SJSA1 (cell line): Measurements from ENCODE around the gene LHFPL3. TPM values are rescaled to one million over a fixed set of nuclear protein-coding genes. Genes with fewer than 3 reads are reported as not detected.

Experiments used
- DNase-seq, 2 experiments: peaks; one replicate each; pipeline ENCODE4 v3.0.0-alpha.2; 2015 to 2020; ENCODE audit warnings: low spot score in 2 of 2, low read depth in 1 of 2
- H3K27ac ChIP-seq: fragments of 250-450 bp; sonication (Bioruptor Pico); 2 replicates; pipeline ENCODE4 v1.5.1; 2020; ENCODE audit warnings: mild to moderate bottlenecking, moderate library complexity
- H3K27me3 ChIP-seq: fragments of 250-450 bp; sonication (Bioruptor Pico); replicated peaks from 2 replicates; pipeline ENCODE4 v1.5.1; 2020; ENCODE audit warnings: mild to moderate bottlenecking, moderate library complexity
- H3K36me3 ChIP-seq: fragments of 250-450 bp; sonication (Bioruptor Pico); 2 replicates; pipeline ENCODE4 v1.5.1; 2020; ENCODE audit warnings: mild to moderate bottlenecking
- H3K4me1 ChIP-seq: fragments of 250-450 bp; sonication (Bioruptor Pico); replicated peaks from 2 replicates; pipeline ENCODE4 v1.6.1; 2021; ENCODE audit warnings: mild to moderate bottlenecking
- H3K4me3 ChIP-seq: fragments of 250-450 bp; sonication (Bioruptor Pico); 2 replicates; pipeline ENCODE4 v1.5.1; 2020; ENCODE audit warnings: mild to moderate bottlenecking
- H3K9me3 ChIP-seq: fragments of 250-450 bp; sonication (Bioruptor Pico); replicated peaks from 2 replicates; pipeline ENCODE4 v1.5.1; 2020; ENCODE audit warnings: mild to moderate bottlenecking
- total RNA-seq: library from RNA; depleted of rRNA; stranded (reverse); fragments of >200 nt; shearing (Covaris generic); gene quantifications from 2 replicates; pipeline ENCODE4 v1.2.3, GENCODE V29; 2014

The LHFPL3 gene
- total RNA-seq, 1 experiment from 2014 or later = not detected

GRCh38 chr7:104397442-104397841 lies 69.0 kb downstream of the LHFPL3 start:
- Histone ChIP-seq H3K27me3 (no peaks in the 10 kb centered on the region), H3K9me3 (no peaks in the 10 kb centered on the region), H3K4me3 (no peak overlapping the region), H3K4me1 (no peaks in the 10 kb centered on the region), H3K27ac (no peak overlapping the region), H3K36me3 (no peaks in the 10 kb centered on the region)
- DNase-seq = no peak

DNA sequence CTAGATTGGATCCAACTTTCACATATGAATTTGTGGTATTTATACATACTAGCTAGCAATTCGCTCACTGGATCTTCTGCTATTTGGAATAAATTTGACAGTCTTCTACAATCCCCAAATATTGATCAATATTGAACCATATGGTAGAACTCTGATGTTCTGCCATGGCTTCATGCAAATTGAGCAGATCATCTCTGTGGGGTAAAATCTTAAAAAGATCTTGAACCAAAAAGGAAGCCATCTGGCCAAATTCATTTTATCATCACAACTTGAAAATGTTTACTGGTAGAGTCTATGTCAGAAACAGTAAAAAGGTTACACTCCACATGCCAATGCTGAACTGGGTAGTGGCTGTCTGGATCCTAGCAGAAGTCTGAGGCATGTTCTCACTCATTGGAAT lies 80.0 kb downstream of the LHFPL3 start:
- Histone ChIP-seq H3K27me3 (no peaks in the 10 kb centered on the region), H3K4me3 (no peak overlapping the region), H3K9me3 (no peaks in the 10 kb centered on the region), H3K4me1 (no peaks in the 10 kb centered on the region), H3K36me3 (no peaks in the 10 kb centered on the region), H3K27ac (no peak overlapping the region)
- DNase-seq = no peak

DNA sequence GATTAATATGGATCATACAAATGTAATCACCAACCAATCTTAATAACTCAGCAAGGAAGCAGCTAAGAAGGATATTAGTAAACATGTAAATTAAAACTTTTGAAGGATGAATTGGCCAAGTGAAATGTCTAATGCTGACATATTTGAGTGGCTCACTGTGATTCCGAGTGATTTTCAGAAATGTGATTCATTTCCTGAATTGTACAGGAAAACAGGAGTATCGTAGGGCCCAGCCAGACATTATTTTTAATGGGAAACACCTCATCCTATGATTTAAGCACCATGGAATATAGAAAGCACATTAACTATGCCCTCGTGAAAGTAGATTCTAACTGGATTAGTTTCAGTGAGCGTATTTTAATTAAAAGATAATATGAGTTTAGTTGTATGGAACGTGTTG lies 82.3 kb downstream of the LHFPL3 start:
- H3K27ac ChIP-seq = no peak overlapping the region
- no peaks in the 10 kb centered on the region for H3K27me3 ChIP-seq
- DNase-seq = no peak
- no peaks in the 10 kb centered on the region for H3K36me3 ChIP-seq
- no peaks in the 10 kb centered on the region for H3K4me1 ChIP-seq
- H3K4me3 ChIP-seq = no peak overlapping the region
- no peaks in the 10 kb centered on the region for H3K9me3 ChIP-seq

GRCh38 chr7:104412911-104413310 lies 84.5 kb downstream of the LHFPL3 start:
- no peak for DNase-seq
- no peaks in the 10 kb centered on the region for H3K9me3 ChIP-seq
- no peak overlapping the region for H3K4me3 ChIP-seq
- no peak overlapping the region for H3K27ac ChIP-seq
- no peaks in the 10 kb centered on the region for H3K27me3 ChIP-seq
- no peaks in the 10 kb centered on the region for H3K36me3 ChIP-seq
- H3K4me1 ChIP-seq = no peaks in the 10 kb centered on the region

DNA sequence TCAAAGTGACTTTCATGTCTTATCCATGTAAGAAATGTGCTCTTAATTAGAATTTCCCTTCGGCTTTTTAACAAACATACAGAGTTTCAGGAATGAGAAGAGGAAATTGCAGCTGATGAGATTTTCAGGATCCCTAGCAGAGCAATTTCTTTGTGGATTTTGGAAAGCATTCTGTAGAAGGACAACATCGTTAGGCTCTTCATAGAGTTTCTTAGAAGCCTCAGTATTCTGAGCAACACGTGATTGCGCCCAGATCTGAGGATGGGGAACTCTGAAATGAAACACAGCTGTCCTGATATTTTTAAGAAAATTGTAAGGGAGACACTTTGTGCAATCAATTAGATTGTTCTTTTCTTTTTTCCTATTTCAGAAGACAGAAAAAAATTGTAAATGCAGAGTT lies 85.8 kb downstream of the LHFPL3 start:
- Histone ChIP-seq H3K36me3 (no peaks in the 10 kb centered on the region), H3K4me1 (no peaks in the 10 kb centered on the region), H3K9me3 (no peaks in the 10 kb centered on the region), H3K27ac (no peak overlapping the region), H3K27me3 (no peaks in the 10 kb centered on the region), H3K4me3 (no peak overlapping the region)
- no peak for DNase-seq

DNA sequence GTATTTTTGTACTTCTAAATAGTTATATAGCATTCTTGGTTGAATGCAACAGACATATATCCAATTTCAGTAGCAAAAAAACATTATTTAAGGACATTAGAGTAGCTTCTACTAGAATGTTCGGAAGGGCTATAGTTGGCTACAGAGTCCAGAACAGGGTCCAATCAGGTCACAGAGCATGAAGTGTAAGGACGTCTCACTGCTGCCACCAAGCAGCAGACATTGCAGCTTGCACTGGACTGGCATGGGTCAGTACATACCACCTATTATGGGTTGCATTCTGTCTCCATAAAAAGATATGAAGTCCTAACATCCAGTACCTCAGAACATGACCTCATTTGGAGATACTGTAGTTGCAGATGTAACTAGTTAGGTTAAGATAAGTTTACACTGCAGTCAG lies 87.3 kb downstream of the LHFPL3 start:
- no peaks in the 10 kb centered on the region for H3K9me3 ChIP-seq
- H3K36me3 ChIP-seq = no peaks in the 10 kb centered on the region
- no peaks in the 10 kb centered on the region for H3K4me1 ChIP-seq
- H3K27me3 ChIP-seq = no peaks in the 10 kb centered on the region
- no peak for DNase-seq
- H3K27ac ChIP-seq = no peak overlapping the region
- H3K4me3 ChIP-seq = no peak overlapping the region

DNA sequence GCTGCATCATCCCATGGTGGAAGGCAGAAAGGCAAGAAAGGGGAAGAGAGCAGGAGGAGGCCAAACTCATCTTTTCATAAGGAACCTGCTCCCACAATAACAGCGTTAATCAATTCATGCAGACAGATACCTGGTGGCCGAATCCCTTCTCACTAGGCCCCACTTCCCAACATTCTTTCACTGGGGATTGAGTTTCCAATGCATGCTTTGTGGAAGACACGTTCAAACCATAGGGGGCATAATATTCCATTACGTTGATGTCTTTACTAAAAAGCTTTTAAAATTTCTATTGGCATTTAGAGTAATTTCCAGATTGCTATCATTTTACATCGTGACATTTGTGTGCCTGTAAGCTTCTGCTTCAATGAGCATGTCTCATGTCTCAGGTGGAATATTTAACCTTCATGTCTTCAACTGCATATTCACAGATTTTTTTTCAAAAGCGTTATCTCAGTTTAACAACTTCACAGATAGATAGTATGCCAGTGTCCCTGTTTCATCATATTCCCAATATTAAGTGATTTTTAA lies 88.5 kb downstream of the LHFPL3 start:
- no peaks in the 10 kb centered on the region; the same call in 1 of the 2 replicates for H3K27me3 ChIP-seq
- no peaks in the 10 kb centered on the region for H3K9me3 ChIP-seq
- H3K4me3 ChIP-seq = no peak overlapping the region
- no peaks in the 10 kb centered on the region for H3K36me3 ChIP-seq
- DNase-seq = no peak
- H3K27ac ChIP-seq = no peak overlapping the region
- no peaks in the 10 kb centered on the region for H3K4me1 ChIP-seq

GRCh38 chr7:104431930-104432329 lies 103.5 kb downstream of the LHFPL3 start:
- DNase-seq = no peak
- Histone ChIP-seq H3K36me3 (no peaks in the 10 kb centered on the region), H3K4me3 (no peak overlapping the region), H3K9me3 (no peaks in the 10 kb centered on the region), H3K4me1 (no peaks in the 10 kb centered on the region), H3K27ac (no peak overlapping the region), H3K27me3 (no peaks in the 10 kb centered on the region)

- Histone ChIP-seq H3K9me3 (no peaks in the 10 kb centered on the region), H3K4me3 (no peak overlapping the region), H3K36me3 (no peaks in the 10 kb centered on the region), H3K27ac (no peak overlapping the region), H3K4me1 (no peaks in the 10 kb centered on the region), H3K27me3 (no peaks in the 10 kb centered on the region; the same call in 1 of the 2 replicates)
- DNase-seq = no peak
Observed at GRCh38 chr7:104434129-104434528, 105.7 kb downstream of the LHFPL3 start.

DNA sequence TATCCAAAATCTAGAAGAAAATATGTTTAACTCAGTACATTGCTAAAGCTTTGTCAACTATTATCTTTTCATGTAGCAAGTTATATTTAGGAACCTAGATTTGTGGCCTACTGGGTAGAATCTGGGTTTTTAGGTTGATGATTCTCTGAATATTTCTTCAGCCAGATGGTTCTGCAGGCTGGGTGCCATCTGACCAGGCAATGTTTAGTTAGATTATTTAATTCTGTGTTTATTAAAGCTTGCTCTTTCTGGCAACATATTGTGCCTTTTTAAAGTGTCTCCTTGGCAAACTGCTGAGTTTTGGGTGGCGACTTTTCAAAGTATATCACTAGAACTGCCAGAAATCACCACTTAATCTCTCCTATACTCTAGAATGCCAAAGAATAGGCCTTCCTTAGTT lies 114.1 kb downstream of the LHFPL3 start:
- no peaks in the 10 kb centered on the region for H3K9me3 ChIP-seq
- no peak overlapping the region for H3K4me3 ChIP-seq
- no peak overlapping the region for H3K27ac ChIP-seq
- H3K4me1 ChIP-seq = no peaks in the 10 kb centered on the region
- H3K36me3 ChIP-seq = no peaks in the 10 kb centered on the region
- peaks cover 17% of the 10 kb centered on the region for H3K27me3 ChIP-seq
- DNase-seq = no peak

- peaks cover 19% of the 10 kb centered on the region for H3K27me3 ChIP-seq
- no peaks in the 10 kb centered on the region for H3K36me3 ChIP-seq
- H3K4me1 ChIP-seq = no peaks in the 10 kb centered on the region
- H3K27ac ChIP-seq = no peak overlapping the region
- H3K4me3 ChIP-seq = no peak overlapping the region
- no peaks in the 10 kb centered on the region for H3K9me3 ChIP-seq
- no peak for DNase-seq
Observed at GRCh38 chr7:104444017-104444416, 115.6 kb downstream of the LHFPL3 start.

DNA sequence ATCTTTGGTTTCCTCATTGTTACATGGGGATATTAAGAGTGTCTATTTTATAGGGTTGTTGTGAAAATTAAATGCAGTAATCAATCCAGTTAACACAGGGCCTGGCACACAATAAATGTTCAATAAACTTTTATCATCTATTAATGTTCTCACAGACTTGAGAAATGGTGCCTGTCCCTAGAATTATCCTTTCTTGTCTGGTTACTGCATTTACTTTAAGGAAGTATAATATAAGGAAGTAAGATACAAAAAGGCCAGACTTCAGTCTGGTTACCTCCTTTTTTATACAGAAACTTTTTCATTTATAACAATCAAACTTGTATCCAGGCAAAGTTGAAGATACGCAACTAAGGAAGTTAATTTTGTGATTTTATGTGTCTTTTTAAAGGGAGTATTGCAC lies 117.0 kb downstream of the LHFPL3 start:
- no peaks in the 10 kb centered on the region for H3K9me3 ChIP-seq
- H3K27me3 ChIP-seq = peaks cover 19% of the 10 kb centered on the region
- H3K36me3 ChIP-seq = no peaks in the 10 kb centered on the region
- no peak overlapping the region for H3K27ac ChIP-seq
- no peak overlapping the region for H3K4me3 ChIP-seq
- no peaks in the 10 kb centered on the region for H3K4me1 ChIP-seq
- DNase-seq = no peak

DNA sequence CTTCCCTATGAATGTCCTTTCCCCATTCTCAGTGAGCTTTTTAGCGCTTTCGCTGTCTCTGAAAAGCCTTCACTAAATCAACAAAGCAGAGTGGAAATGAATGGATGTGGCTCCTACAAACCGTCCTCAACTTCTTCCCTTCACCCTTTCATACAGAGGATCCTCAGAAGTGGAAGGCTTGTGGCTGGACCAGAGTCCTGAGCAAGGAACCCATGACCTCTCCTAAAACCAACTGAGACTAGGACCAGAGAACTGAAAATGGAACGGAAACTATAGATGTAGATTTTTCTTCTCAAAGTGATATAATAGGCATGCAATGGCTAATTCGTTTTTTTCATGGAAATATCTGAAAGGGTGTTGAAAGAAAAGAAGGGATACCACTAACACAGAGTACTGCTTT lies 122.5 kb downstream of the LHFPL3 start:
- no peaks in the 10 kb centered on the region for H3K9me3 ChIP-seq
- no peak overlapping the region for H3K27ac ChIP-seq
- no peaks in the 10 kb centered on the region for H3K36me3 ChIP-seq
- H3K27me3 ChIP-seq = peaks cover 14% of the 10 kb centered on the region; the same call in 1 of the 2 replicates
- no peak for DNase-seq
- no peaks in the 10 kb centered on the region for H3K4me1 ChIP-seq
- H3K4me3 ChIP-seq = no peak overlapping the region

- Histone ChIP-seq H3K36me3 (no peaks in the 10 kb centered on the region), H3K27me3 (peaks cover 5% of the 10 kb centered on the region; the same call in 1 of the 2 replicates), H3K4me3 (no peak overlapping the region), H3K9me3 (no peaks in the 10 kb centered on the region), H3K4me1 (no peaks in the 10 kb centered on the region), H3K27ac (no peak overlapping the region)
- DNase-seq = no peak
Observed at GRCh38 chr7:104453190-104453589, 124.8 kb downstream of the LHFPL3 start.

DNA sequence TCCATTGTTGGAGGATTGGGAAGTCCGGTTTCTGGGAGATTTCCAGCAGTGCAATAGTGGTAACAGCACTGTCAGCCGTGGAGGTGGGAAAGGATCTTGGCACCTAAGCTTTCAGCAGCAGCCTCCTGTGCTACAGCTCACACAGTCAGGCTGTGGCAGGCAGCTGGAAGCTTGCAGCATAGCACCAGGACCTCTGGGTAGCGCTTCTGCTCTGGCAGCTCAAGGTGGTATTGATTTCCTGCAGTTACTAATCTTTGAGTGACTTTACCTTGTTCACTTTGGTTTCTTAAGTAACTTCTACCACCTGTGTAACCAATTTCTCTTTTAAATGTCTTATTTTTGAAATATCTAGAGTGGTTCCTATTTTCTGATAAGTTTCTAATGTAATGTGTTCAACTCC lies 130.5 kb downstream of the LHFPL3 start:
- Histone ChIP-seq H3K36me3 (no peaks in the 10 kb centered on the region), H3K4me1 (no peaks in the 10 kb centered on the region), H3K4me3 (no peak overlapping the region), H3K9me3 (no peaks in the 10 kb centered on the region), H3K27me3 (no peaks in the 10 kb centered on the region), H3K27ac (no peak overlapping the region)
- no peak for DNase-seq
